Adrenal gland (tissue), 12 donors: ENCODE results near the gene MRPL2. TPM values are rescaled to one million over a fixed set of nuclear protein-coding genes. Genes with fewer than 3 reads are reported as not detected.

Source experiments
- DNase-seq, 7 donors: peaks; one replicate each; pipeline ENCODE4 v3.0.0-alpha.2; 2019 to 2020
- H3K27ac ChIP-seq, 5 donors: fragments of 200-600 bp; sonication (generic) in 4 of 5; 1 replicate in 3 of 5; 2 replicates in 2 of 5; pipeline versions ENCODE4 v1.5.1 to v1.8.0; 2016 to 2020; ENCODE audit warnings: mild to moderate bottlenecking in 1 of 5
- H3K27me3 ChIP-seq: fragments of 200-600 bp; 2 replicates; pipeline ENCODE4 v1.8.0; 2021
- H3K36me3 ChIP-seq, 2 donors: fragments of 200-600 bp; replicated peaks in 1 of 2; 1 replicate in 1 of 2; 2 replicates in 1 of 2; pipeline versions ENCODE4 v1.5.1 to v1.8.0; 2018 to 2022
- H3K4me1 ChIP-seq, 2 donors: fragments of 200-600 bp; replicated peaks in 1 of 2; 1 replicate in 1 of 2; 2 replicates in 1 of 2; pipeline versions ENCODE4 v1.5.1 to v1.8.0; 2018 to 2021
- H3K4me3 ChIP-seq, 4 donors: fragments of 200-600 bp; sonication (generic) in 3 of 4; one replicate each; pipeline ENCODE4 v1.5.1; 2016 to 2018
- H3K9me3 ChIP-seq, 3 donors: fragments of 200-600 bp; sonication (generic) in 1 of 3; replicated peaks in 1 of 3; 1 replicate in 2 of 3; 2 replicates in 1 of 3; pipeline versions ENCODE4 v1.5.1 to v1.8.0; 2016 to 2021
- POLR2A ChIP-seq, 2 donors: fragments of 450-650 bp; IDR thresholded peaks; one replicate each; pipeline ENCODE4 v1.6.1; 2017; ENCODE audit warnings: antibody characterized with exemption in 2 of 2, mild to moderate bottlenecking in 2 of 2, moderate library complexity in 1 of 2
- WGBS, 4 donors: extraction: QIAGEN DNeasy Blood & Tissue Kit in 2 of 4; methylation state at CpG; one replicate each; pipeline versions ENCODE4 v1.1.5 to v1.1.7; 2013 to 2017; 5-methylcytosine and 5-hydroxymethylcytosine counted together
- intact Hi-C, 2 donors: fragments of 100-400 bp; cut with DNase I; formaldehyde crosslinking; loops; one replicate each; pipeline versions ENCODE4 v1.14.1 to v1.15.0; 2022 to 2023
- polyA plus RNA-seq, 3 donors: library from polyadenylated mRNA; stranded (reverse); fragments of 200-250 nt in 2 of 3; fragments of 350-450 nt in 1 of 3; fragmentation: Illumina TruSeq in 1 of 3; extraction: RNeasy Lipid Tissue Mini Kit (QIAGEN cat#74804) in 1 of 3; gene quantifications; one replicate each; pipeline ENCODE4 v1.2.3, GENCODE V29; 2013 to 2014
- total RNA-seq, 9 donors: library from RNA; depleted of rRNA in 4 of 9; stranded (reverse); fragments of >200 nt in 4 of 9; fragments of 120-200 nt in 1 of 9; fragmentation: NEBNext Ultra II Directional in 1 of 9; extraction: Animal tissue kit (Norgen Biotek cat#: 25700) in 1 of 9; gene quantifications; one replicate each; pipeline versions ENCODE4 v1.1.0 to v1.2.4, GENCODE V29; 2013 to 2023
- TF ChIP-seq, protein P1 (sequence below), 6 experiments: fragments of 450-650 bp in 4 of 6; fragments of 200-600 bp in 2 of 6; sonication (generic) in 1 of 6; IDR thresholded peaks; 1 replicate in 5 of 6; 2 replicates in 1 of 6; pipeline versions ENCODE4 v1.5.1 to v1.8.0; 2016 to 2021; ENCODE audit warnings: antibody characterized with exemption in 6 of 6, mild to moderate bottlenecking in 2 of 6, moderate library complexity in 1 of 6
- donor health status: healthy with polysubstance abuse.
- donor health status: Bipolar disorder and iron deficiency.
- donor health status: DM: yes; HTN: yes; CAD: no.
- donor health status: DM: no; HTN: no; CAD: no.
- donor health status: DM: no; HTN: no; CAD: no.
- donor health status: DM: yes; HTN: yes; CAD: no.

The MRPL2 gene
- total and polyA plus RNA-seq, 12 donors: 16.7 to 143 (median 75.1) TPM

GRCh38 chr6:43005844-43006243, 53.4 kb downstream of the MRPL2 start:
- Histone ChIP-seq H3K4me1 (no peaks in the 10 kb centered on the region), H3K36me3 (peaks cover 0 to 44% of the 10 kb centered on the region in 2 donors), H3K4me3 (no peak overlapping the region), H3K27me3 (no peaks in the 10 kb centered on the region), H3K9me3 (no peaks in the 10 kb centered on the region), H3K27ac (no peak overlapping the region)
- intact Hi-C loops: no loop called here
- DNase-seq: no peak
- TF ChIP-seq POLR2A (IDR thresholded peaks at IDR 0.05): no peak
- TF ChIP-seq, protein P1, sequence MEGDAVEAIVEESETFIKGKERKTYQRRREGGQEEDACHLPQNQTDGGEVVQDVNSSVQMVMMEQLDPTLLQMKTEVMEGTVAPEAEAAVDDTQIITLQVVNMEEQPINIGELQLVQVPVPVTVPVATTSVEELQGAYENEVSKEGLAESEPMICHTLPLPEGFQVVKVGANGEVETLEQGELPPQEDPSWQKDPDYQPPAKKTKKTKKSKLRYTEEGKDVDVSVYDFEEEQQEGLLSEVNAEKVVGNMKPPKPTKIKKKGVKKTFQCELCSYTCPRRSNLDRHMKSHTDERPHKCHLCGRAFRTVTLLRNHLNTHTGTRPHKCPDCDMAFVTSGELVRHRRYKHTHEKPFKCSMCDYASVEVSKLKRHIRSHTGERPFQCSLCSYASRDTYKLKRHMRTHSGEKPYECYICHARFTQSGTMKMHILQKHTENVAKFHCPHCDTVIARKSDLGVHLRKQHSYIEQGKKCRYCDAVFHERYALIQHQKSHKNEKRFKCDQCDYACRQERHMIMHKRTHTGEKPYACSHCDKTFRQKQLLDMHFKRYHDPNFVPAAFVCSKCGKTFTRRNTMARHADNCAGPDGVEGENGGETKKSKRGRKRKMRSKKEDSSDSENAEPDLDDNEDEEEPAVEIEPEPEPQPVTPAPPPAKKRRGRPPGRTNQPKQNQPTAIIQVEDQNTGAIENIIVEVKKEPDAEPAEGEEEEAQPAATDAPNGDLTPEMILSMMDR (IDR thresholded peaks at IDR 0.05): no peak
- WGBS, 4 donors: 80 to 92% (median 89%) methylated on average over 5 of the region's 5 CpGs

Other genes starting within 250 kb of the MRPL2 start
- 100 to 1,000 TPM in 3 of 9 donors, 10 to 100 TPM in 6; 90.2 to 130 (median 94.9) TPM for gene RPL7L1, start 179.8 kb downstream of the MRPL2 start, total RNA-seq
- 100 to 1,000 TPM in 1 of 3 donors, 10 to 100 TPM in 2; 33.3 to 106 (median 47.2) TPM for gene RPL7L1, start 179.8 kb downstream of the MRPL2 start, polyA plus RNA-seq
- under 1 TPM in 2 of 9 donors, not detected in 7; 0.22 to 0.34 TPM for gene PTCRA, start 143.4 kb downstream of the MRPL2 start, total RNA-seq
- not detected for gene PTCRA, start 143.4 kb downstream of the MRPL2 start, polyA plus RNA-seq
- gene CNPY3, start 130.0 kb downstream of the MRPL2 start, total RNA-seq: 10 to 100 TPM; 21.1 to 59.7 (median 38.5) TPM
- 10 to 100 TPM; 22.4 to 53.5 (median 48.2) TPM for gene CNPY3, start 130.0 kb downstream of the MRPL2 start, polyA plus RNA-seq
- under 1 TPM in 5 of 9 donors, not detected in 4; 0.28 to 0.65 (median 0.52) TPM for gene GNMT, start 98.7 kb downstream of the MRPL2 start, total RNA-seq
- 1 to 10 TPM in 2 of 3 donors, under 1 TPM in 1; 0.29 to 4.4 (median 1.1) TPM for gene GNMT, start 98.7 kb downstream of the MRPL2 start, polyA plus RNA-seq
- gene PEX6, start 80.3 kb downstream of the MRPL2 start, total RNA-seq: 10 to 100 TPM; 21.0 to 63.9 (median 34.3) TPM
- gene PEX6, start 80.3 kb downstream of the MRPL2 start, polyA plus RNA-seq: 10 to 100 TPM in 2 of 3 donors, 1 to 10 TPM in 1; 7.4 to 41.7 (median 22.7) TPM
- gene PPP2R5D, start 74.9 kb downstream of the MRPL2 start, total RNA-seq: 10 to 100 TPM; 24.2 to 97.8 (median 32.5) TPM
- 10 to 100 TPM; 29.7 to 38.9 (median 37.9) TPM for gene PPP2R5D, start 74.9 kb downstream of the MRPL2 start, polyA plus RNA-seq
- gene MEA1, start 45.5 kb downstream of the MRPL2 start, total RNA-seq: 100 to 1,000 TPM in 2 of 9 donors, 10 to 100 TPM in 7; 54.6 to 109 (median 69.8) TPM
- gene MEA1, start 45.5 kb downstream of the MRPL2 start, polyA plus RNA-seq: 100 to 1,000 TPM in 2 of 3 donors, 10 to 100 TPM in 1; 81.1 to 142 (median 135) TPM
- gene KLHDC3, start 45.2 kb downstream of the MRPL2 start, total RNA-seq: 100 to 1,000 TPM in 7 of 9 donors, 10 to 100 TPM in 2; 72.3 to 139 (median 107) TPM
- gene KLHDC3, start 45.2 kb downstream of the MRPL2 start, polyA plus RNA-seq: 100 to 1,000 TPM in 2 of 3 donors, 10 to 100 TPM in 1; 51.2 to 144 (median 112) TPM
- gene RRP36, start 37.8 kb downstream of the MRPL2 start, total RNA-seq: 100 to 1,000 TPM in 1 of 9 donors, 10 to 100 TPM in 8; 37.9 to 109 (median 53.7) TPM
- 10 to 100 TPM; 29.6 to 98.2 (median 32.1) TPM for gene RRP36, start 37.8 kb downstream of the MRPL2 start, polyA plus RNA-seq
- gene CUL7, start 5.6 kb downstream of the MRPL2 start, total RNA-seq: 10 to 100 TPM; 17.9 to 52.5 (median 35.5) TPM
- gene CUL7, start 5.6 kb downstream of the MRPL2 start, polyA plus RNA-seq: 10 to 100 TPM; 12.0 to 30.6 (median 19.3) TPM
- 10 to 100 TPM; 16.1 to 51.9 (median 33.3) TPM for gene KLC4, start 197 bp upstream of the MRPL2 start, total RNA-seq
- 10 to 100 TPM; 14.2 to 84.9 (median 47.1) TPM for gene KLC4, start 197 bp upstream of the MRPL2 start, polyA plus RNA-seq
- 10 to 100 TPM in 4 of 9 donors, 1 to 10 TPM in 5; 2.8 to 16.7 (median 8.4) TPM for gene PTK7, start 16.9 kb upstream of the MRPL2 start, total RNA-seq
- gene PTK7, start 16.9 kb upstream of the MRPL2 start, polyA plus RNA-seq: 10 to 100 TPM in 1 of 3 donors, 1 to 10 TPM in 2; 2.8 to 14.2 (median 8.1) TPM
- gene SRF, start 111.8 kb upstream of the MRPL2 start, total RNA-seq: 10 to 100 TPM in 8 of 9 donors, 1 to 10 TPM in 1; 7.3 to 30.9 (median 23.8) TPM
- gene SRF, start 111.8 kb upstream of the MRPL2 start, polyA plus RNA-seq: 10 to 100 TPM; 12.6 to 23.3 (median 22.4) TPM
- gene CUL9, start 122.8 kb upstream of the MRPL2 start, total RNA-seq: 10 to 100 TPM; 23.3 to 49.3 (median 30.0) TPM
- gene CUL9, start 122.8 kb upstream of the MRPL2 start, polyA plus RNA-seq: 100 to 1,000 TPM in 1 of 3 donors, 10 to 100 TPM in 2; 13.3 to 195 (median 97.5) TPM
- 100 to 1,000 TPM in 6 of 9 donors, 10 to 100 TPM in 3; 57.2 to 229 (median 133) TPM for gene DNPH1, start 170.0 kb upstream of the MRPL2 start, total RNA-seq
- gene DNPH1, start 170.0 kb upstream of the MRPL2 start, polyA plus RNA-seq: 100 to 1,000 TPM in 1 of 3 donors, 10 to 100 TPM in 2; 33.7 to 143 (median 95.1) TPM
- 1 to 10 TPM in 3 of 9 donors, under 1 TPM in 6; 0.17 to 1.8 (median 0.44) TPM for gene TTBK1, start 184.0 kb upstream of the MRPL2 start, total RNA-seq
- 1 to 10 TPM in 1 of 3 donors, under 1 TPM in 2; 0.81 to 5.4 (median 0.95) TPM for gene TTBK1, start 184.0 kb upstream of the MRPL2 start, polyA plus RNA-seq
- gene SLC22A7, start 238.8 kb upstream of the MRPL2 start, total RNA-seq: under 1 TPM in 1 of 9 donors, not detected in 8; 0.14 TPM
- gene SLC22A7, start 238.8 kb upstream of the MRPL2 start, polyA plus RNA-seq: not detected
- gene CRIP3, start 249.4 kb upstream of the MRPL2 start, total RNA-seq: 1 to 10 TPM in 3 of 9 donors, not detected in 6; 1.2 to 1.5 (median 1.5) TPM
- 1 to 10 TPM in 2 of 3 donors, under 1 TPM in 1; 0.44 to 8.9 (median 2.5) TPM for gene CRIP3, start 249.4 kb upstream of the MRPL2 start, polyA plus RNA-seq